GM18867 (cell line): ENCODE measurements around the gene CALCR.
"Not testable (repeated sequence)": the region's sequence is repeated elsewhere in the genome, so short reads cannot be mapped to it uniquely, and the experiment has no call there.

Experiments used
- ATAC-seq: cut with Tn5 transposase; IDR thresholded peaks from one replicate; pipeline ENCODE4 v1.9.1; 2021; ENCODE audit warnings: mild to moderate bottlenecking, moderate library complexity; ENCODE audit not compliant: unreplicated experiment

CALCR gene

DNA sequence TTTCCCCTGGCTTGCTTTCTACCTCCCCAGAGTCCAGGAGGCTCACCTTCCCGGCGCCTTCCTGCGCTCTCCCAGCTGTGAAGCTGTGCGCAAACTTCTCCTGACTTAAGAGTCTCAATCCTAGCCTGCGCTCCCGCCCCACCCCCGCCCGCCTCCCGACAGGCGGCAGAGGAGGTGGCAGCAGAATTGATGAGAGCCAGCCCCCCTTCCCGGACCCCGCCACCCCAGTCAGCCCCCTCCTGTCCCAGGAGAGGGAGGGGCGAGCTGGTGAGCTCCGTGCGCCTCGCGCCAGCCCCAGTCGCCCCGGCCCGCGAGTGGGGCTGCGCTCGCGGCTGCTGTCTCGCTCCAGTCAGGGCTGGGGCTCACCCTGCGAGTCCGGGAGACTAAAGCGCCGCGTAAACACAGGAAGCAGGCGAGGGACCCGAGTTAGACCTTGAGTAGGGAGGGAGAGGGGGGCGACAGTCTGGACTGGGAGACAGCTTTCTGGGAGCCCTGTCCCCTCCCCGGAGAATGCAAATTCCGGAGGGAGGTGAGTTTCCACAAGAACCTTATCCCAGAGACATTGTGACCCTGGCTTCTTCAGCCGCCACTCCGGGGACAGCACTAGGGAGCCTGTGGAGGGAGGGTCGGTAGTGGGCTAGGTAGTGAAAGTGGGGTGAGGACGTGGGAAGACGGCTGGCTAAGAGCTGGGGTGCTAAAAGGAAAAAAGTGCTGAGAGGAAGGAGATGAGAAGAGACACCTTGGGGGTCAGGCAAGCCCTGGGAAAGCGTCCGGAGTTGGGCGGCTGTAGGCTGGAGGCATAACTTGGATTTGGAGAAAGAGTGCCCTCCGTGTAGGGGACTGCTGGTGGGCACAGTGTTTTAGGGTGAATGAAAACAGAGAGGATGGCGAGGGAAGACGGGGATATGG is at the start of gene CALCR:
Gene CALCR, minus strand, starts transcription at position 79 of the 909 bp plus-strand sequence. CDS start 87,743 bp downstream, outside the sequence.
- ATAC-seq: no peak

DNA sequence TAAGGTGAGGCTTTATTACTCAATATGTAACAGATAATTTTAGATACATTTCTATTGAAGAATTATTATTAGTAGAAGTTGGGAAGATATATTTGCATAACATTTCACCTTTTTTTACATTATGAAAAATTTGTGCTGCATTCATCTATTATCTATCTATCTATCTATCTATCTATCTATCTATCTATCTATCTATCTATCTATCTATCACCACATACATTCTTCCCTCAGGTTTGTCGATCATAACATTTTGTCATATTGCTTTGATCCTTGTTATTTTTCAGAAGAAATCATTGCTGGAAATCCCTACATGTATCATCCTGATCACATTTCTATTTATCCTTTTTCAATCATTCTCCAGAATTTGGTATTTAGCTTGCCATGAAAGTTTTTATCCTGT is 49.3 kb upstream of the CALCR start:
- no peak for ATAC-seq

DNA sequence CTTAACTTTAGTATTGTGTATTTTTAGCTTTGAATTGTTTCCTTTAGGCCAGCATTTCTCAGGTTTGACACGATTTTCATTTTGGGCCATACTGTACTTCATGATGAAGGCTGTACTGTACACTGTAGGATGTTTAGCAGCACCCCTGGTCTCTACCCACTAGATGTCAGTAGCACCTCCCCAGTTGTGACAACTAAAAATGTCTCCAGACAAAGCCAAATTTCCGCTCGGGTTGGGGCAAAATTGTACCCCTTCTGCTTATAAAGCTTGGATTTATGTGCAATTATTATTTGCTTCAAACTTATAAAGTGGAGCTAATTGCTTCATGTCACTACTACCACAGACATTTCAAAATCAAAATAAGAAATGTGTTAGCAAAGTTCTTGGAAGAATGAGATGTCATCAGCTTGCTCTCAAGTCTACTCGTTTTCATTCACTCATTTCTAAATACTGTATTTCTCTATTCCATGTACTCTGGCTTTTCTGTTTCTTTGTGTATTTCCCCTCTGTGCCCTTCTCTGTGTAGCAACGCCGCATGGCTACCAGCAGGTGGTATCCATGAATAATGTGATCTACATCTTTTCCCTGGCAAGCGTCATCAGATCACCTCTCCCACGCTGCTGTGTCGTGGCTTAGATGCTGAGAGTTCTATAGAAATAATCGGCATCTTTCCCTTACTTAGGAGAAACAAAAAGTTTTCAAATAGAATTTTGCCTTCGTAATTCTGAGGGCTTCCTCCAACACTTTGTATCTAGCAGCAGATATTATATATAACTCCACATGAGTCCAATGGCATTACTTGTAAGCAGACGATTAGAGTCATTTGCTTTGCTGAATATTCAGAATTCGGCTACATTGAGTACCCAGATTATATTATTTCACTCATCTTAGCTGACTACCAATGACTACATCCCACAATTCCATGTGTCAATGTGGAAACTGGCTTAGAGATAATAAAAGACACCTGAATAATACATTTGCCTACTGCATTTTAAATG is 47.8 kb upstream of the CALCR start:
- peak; percentile 75 for ATAC-seq

DNA sequence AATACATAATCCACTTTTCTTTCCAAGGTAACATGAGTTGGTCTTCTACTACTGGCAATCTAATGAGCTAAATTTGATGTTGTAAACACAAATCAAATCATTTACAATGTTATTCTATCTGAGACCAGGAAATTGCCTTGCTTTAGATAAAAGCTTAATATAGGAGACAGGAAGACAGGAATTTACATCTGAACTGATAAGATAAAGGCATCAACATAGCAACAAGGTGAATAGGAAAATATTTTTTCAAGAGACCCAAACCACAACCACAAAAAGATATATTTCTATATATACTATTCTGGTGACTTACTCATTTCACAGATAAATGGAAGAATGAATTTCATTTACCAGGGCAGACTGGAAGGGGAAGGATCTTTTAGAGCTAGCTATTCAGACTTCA is 46.3 kb upstream of the CALCR start:
- ATAC-seq: no peak

DNA sequence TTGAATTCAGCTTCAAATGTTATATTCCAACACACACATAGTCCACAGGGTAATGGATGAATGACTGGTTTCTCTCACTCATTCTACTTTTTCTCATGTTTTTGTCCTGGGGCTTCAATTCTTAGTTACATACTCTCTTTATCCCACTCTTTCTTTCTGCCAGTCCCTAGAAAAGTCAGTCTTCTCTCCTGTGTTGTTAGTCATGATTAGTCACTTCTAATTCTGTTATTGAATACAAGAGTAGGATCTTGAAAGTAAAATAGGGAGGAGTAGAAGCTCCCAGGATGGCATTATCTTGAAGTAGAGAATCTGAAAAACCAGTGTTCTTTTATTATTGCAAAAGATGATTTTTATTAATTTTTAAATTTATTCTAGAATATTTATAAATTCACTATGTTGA is 45.5 kb upstream of the CALCR start:
- no peak for ATAC-seq

DNA sequence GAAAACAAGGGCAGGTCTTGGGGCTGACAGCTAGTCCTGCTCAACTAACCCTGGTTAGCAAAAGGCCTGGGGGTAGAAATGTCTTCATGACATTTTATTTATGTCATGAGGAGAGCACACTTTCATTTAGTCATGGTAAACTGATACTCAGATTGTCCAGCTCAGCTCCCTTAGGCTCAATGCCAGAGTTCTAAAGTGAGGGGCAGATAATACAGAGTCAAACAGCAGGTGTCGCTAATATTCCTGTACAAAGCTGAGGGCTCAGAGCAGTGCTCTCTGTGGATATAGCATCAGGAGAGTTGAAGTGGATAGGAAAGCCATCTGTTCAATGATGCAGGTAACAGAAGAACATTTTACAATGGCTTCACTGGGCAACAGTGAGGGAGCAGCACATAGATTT is 26.8 kb upstream of the CALCR start:
- ATAC-seq: no peak

DNA sequence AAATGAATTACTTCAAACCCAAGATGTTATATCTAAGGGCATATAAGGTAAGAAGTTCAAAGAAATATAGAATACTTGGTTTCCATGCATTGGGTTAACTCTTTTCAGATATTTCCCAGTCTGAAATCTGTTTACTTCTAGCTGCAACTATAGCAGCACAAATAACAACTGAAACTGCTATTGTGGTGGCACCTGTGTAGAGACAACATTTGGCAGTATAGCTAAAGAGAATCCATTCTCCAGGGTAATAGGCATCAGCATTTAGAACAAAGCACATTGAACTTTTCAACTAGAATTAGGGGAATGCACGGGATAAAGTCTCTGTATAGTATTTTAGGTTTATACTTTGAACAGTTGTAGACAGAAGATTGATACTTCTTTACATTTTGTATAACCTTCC is 19.7 kb upstream of the CALCR start:
- no peak for ATAC-seq

DNA sequence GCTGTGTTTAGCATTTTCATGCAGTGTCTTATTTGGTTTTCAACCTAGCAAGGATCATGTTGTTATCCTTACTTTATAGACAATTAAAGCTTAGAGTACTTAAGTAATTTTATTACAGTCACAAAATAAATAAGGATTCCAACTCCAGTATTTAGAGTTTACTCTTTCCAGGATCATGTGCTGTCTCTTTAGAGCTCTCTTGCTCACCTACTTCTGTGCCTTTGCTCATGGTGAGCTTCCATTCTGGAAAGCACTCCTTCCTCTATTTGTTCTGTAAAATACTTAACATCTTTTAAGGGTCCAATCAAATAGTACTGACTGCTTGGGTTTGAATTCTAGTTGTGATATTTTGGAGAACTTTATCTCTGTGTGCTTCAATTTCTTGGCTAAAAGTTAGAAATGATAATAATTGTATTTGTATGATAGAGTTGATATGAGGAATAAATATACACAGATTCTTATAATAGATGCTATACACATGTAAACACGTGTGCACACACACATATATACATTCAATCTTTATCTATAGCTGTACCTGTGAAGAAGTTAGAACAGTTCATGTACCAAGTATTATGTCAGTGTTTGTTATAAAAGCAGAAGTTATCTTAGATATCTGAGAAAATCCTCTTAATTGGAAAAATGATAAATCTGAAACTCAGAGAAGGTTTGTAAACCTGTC is 18.2 kb upstream of the CALCR start:
- ATAC-seq: no peak

DNA sequence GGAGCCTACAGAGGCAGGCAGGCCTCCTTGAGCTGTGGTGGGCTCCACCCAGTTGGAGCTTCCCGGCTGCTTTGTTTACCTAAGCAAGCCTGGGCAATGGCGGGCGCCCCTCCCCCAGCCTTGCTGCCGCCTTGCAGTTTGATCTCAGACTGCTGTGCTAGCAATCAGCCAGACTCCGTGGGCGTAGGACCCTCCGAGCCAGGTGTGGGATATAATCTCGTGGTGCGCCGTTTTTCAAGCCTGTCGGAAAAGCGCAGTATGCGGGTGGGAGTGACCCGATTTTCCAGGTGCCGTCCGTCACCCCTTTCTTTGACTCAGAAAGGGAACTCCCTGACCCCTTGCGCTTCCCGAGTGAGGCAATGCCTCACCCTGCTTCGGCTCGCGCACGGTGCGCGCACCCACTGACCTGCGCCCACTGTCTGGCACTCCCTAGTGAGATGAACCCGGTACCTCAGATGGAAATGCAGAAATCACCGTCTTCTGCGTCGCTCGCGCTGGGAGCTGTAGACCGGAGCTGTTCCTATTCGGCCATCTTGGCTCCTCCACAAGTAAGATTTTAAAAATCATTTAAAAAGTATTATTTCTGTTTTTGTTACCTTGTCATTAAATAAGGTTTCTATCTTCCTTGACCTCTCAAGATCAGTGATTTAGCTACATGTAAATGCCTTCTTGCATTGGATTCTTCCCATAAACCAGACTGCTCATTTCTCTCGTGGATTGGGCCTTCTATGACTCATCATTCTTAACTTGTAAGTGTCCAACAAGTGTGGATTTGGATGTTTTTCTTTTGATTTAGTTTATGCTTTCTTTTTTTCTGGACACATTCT is 16.9 kb upstream of the CALCR start:
- not testable (repeated sequence) for ATAC-seq

DNA sequence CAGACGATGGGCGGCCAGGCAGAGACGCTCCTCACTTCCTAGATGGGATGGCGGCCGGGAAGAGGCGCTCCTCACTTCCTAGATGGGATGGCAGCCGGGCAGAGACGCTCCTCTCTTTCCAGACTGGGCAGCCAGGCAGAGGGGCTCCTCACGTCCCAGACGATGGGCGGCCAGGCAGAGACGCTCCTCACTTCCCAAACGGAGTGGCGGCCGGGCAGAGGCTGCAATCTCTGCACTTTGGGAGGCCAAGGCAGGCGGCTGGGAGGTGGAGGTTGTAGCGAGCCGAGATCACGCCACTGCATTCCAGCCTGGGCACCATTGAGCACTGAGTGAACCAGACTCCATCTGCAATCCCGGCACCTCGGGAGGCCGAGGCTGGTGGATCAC is 11.9 kb upstream of the CALCR start:
- ATAC-seq: not testable (repeated sequence)

DNA sequence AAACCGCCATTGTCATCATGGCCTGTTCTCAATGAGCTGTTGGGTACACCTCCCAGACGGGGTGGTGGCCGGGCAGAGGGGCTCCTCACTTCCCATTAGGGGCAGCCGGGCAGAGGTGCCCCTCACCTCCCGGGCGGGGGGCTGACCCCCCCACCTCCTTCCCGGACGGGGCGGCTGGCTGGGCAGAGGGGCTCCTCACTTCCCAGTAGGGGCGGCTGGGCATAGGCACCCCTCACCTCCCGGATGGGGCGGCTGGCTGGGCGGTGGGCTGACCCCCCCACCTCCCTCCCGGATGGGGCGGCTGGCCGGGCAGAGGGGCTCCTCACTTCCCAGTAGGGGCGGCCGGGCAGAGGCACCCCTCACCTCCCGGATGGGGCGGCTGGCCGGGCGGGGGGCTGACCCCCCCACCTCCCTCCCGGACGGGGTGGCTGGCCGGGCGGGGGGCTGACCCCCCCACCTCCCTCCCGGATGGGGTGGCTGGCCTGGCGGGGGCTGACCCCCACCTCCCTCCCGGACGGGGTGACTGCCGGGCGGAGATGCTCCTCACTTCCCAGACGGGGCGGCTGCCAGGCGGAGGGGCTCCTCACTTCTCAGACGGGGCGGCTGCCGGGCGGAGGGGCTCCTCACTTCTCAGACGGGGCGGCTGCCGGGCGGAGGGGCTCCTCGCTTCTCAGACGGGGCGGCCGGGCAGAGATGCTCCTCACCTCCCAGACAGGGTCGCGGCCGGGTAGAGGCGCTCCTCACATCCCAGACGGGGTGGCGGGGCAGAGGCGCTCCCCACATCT is 11.4 kb upstream of the CALCR start:
- not testable (repeated sequence) for ATAC-seq

DNA sequence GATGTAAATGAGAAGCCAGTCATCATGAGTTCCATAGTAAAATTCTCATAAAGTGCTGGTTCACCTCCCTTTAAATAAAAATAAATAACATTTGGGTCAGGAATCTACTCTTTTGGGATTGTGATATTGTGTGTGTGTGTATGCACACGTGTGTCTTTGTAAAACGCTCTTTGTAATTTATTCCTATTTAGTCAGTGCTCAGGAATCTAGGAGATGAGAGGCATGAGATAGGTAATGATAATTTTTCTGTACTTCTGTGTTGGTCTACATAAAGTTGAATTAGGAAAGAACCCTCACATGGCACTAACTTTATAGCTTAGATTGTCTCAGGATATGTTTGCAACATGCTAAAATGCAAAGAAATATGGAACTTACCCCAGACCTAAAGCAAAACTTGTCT is 4.9 kb upstream of the CALCR start:
- no peak for ATAC-seq

DNA sequence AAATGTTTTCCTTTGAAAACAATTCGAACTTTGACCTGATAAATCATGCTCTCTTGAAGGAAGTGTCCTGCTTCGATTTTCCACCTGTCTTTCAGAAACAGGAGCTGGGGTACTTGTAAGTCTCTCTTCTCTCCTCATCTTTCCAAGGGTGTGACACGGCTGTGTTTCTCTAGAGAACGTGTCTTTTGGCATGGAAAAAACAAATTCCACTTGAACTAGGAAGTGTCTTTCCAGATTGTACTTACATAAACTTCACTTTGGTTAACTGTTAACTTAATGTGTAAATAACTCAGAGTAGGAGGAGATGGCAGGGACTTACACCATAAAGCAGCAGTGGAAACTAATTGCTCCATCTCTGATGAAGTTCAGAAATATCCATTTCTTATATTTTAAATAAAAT is 4.2 kb upstream of the CALCR start:
- no peak for ATAC-seq

DNA sequence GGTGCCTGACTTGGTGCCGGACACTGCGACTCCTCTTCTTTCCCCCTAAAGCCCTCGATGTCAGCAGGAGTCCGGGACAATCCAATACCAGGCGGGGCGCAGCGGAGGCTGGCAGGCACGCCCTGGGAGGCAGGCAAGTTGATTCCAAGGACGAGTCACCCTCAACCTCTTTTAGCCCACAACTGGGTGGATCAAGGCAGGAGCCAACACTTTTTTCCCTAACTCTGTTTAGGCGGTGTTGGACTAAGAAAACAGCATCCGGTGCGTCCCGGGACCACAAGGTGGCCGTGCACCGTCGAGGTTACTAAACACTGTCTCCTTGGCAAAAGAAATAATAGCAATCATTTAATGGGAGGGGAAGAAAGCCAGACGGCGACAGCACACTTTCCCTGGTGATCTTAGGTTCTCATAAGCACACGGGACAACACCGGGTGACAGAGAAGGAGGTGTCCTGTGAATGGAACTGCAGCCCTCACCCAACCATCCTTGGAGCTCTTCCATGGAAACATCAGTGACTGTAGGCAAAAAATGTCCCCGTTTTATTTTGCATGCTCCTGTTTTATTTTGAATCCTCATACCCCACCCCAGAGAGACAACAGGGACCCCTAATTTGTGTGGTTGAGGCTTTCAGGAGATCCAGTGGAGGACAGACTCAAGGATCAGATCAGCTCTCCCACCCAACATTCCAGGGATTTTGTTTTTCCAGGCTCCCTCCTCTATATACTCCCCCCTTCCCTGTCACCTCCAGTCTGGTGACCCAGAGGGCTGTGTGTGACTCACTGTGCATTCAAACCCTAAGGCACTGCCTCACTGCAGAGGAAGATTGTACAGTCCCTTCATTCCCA is 1.3 kb upstream of the CALCR start:
- ATAC-seq: no peak

DNA sequence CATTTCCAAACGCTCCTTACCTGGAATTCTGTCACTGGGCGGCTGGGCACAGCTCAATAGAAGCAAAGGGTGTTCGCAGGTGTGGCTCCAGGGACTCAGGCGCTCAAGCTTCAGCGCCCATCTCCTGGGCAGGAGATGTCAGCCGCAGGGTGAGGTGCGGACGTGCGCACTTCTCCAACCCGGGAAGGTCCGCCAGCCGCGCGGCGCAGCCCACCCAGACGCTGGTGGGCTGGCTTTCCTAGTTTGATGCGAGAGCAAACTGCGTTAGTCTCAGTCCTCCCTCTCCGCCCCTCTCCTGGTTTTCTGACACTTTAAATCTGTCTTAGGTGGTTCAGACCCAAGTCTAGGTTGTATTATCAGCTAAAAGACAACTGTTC is 267 bp downstream of the CALCR start:
- no peak for ATAC-seq

DNA sequence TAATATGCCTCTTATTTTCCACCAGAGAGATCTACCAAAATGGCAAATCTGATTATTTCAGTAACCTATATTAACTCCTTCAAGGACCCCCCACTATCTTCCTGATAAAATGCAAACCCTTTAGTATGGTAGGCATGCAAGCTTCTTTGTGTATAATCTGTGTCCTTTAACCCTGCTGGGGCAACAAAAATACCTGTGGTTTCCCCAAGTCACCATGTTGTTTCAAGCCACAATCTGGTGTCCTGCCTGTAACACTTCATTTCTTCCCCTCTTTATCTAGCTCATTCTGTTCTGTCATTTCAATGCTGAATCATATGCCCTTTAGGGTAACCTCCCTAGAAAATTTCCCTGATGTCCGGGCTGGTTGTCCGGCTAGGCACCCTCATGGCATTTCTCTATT is 5.3 kb downstream of the CALCR start:
- no peak for ATAC-seq

DNA sequence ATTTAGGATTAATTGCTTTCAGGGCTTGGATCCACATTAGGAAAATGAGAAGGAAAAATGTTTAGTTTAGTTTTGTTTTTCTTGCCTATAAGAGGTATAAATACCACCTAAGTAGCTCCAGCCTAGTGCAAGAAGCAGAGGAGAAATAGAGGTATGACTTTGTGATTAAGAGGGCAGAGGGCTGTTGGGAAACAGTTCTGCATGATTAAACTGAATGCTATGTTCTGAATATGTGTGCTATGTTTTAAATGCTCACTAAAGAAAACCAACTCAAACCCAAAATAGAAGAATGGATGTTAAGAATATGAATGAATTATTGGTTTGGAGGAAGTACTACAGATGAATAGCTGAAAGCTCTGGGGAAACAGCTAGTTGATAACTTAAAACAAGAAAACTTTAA is 7.6 kb downstream of the CALCR start:
- no peak for ATAC-seq

DNA sequence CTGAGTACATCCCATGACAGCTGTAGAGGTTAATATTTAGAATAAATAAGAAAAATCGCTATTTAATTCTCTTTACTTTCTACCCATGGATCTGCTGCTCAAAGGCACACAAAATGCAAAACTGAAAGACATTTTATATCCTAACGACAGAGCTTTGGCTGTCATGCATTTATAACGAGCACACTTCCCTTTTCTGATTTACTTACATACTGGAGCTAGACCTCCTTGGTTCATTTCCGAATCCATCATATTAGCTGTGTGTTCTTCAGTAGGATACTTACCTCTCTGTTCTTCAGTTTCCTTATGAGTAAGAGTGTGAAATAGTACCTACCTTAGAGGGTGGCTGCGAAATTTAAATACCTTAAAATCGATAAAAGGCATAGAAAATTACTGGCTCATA is 10.9 kb downstream of the CALCR start:
- ATAC-seq: no peak

DNA sequence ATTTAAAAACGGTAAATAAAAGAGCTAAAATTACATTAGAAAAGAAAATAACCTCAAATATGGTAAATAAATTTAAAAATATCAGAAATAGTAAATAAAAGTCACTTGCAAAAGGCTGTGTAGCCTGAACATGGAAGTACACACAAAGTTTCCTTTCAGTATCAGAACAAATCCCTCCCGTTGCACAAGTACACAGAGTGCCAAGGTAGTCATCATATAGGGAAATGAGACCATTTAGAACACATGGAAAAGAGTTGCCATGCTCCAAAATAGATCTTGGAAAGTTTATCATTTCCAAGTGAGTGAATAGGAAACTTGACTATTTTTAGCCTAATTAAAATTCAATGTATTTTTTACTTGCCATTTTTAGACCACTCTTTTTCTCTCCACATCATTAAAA is 11.6 kb downstream of the CALCR start:
- no peak for ATAC-seq
